Stimulated activated naive B cell treated with anti-CD40 and anti-IgM and Interleukin-4, amounts not matched to agents 10 μg/mL and 1 μg/mL and 100 μg/mL, for 72 hours (primary cell): ENCODE results near the gene PTGIS.

ENCODE experiments used
- ATAC-seq, 2 donors: fragments of 150-1000 bp; cut with Tn5 transposase; replicated peaks; 2 replicates each; pipeline ENCODE4 v1.10.0; 2021; ENCODE audit warnings: moderate library complexity in 1 of 2
- DNase-seq: peaks from one replicate; pipeline ENCODE4 v3.0.0; 2021
- H3K27ac Mint-ChIP-seq: one replicate; pipeline ENCODE4 v1.8.0; 2022; ENCODE audit warnings: mild to moderate bottlenecking, mixed read lengths
- H3K27me3 Mint-ChIP-seq, 2 donors: one replicate each; pipeline ENCODE4 v1.8.0; 2022; ENCODE audit warnings: mixed read lengths in 2 of 2
- H3K36me3 Mint-ChIP-seq, 2 donors: one replicate each; pipeline ENCODE4 v1.8.0; 2022; ENCODE audit warnings: mixed read lengths in 2 of 2, mild to moderate bottlenecking in 1 of 2
- H3K4me1 Mint-ChIP-seq, 2 donors: one replicate each; pipeline ENCODE4 v1.8.0; 2022; ENCODE audit warnings: mixed read lengths in 2 of 2, mild to moderate bottlenecking in 1 of 2
- H3K4me3 Mint-ChIP-seq, 2 donors: one replicate each; pipeline ENCODE4 v1.8.0; 2022; ENCODE audit warnings: mild to moderate bottlenecking in 2 of 2, mixed read lengths in 2 of 2, moderate library complexity in 1 of 2
- H3K9me3 Mint-ChIP-seq, 2 donors: one replicate each; pipeline ENCODE4 v1.8.0; 2022; ENCODE audit warnings: mixed read lengths in 2 of 2, mild to moderate bottlenecking in 1 of 2

PTGIS gene

GRCh38 chr20:49543071-49543857 lies 24.7 kb downstream of the PTGIS start:
- peaks cover 3 to 5% of the 10 kb centered on the region in 2 donors for H3K9me3 Mint-ChIP-seq
- H3K4me3 Mint-ChIP-seq: no peak overlapping the region
- peaks cover 0 to 4% of the 10 kb centered on the region in 2 donors for H3K36me3 Mint-ChIP-seq
- H3K27ac Mint-ChIP-seq: no peak overlapping the region
- ATAC-seq (no peak), DNase-seq (no peak)
- H3K27me3 Mint-ChIP-seq: peaks cover 24% of the 10 kb centered on the region in 2 donors
- peaks cover 0 to 2% of the 10 kb centered on the region in 2 donors for H3K4me1 Mint-ChIP-seq

- Mint-ChIP-seq H3K9me3 (peaks cover 3 to 5% of the 10 kb centered on the region in 2 donors), H3K4me1 (peaks cover 0 to 2% of the 10 kb centered on the region in 2 donors), H3K4me3 (no peak overlapping the region), H3K27ac (no peak overlapping the region), H3K36me3 (peaks cover 0 to 4% of the 10 kb centered on the region in 2 donors), H3K27me3 (peaks cover 27 to 28% of the 10 kb centered on the region in 2 donors)
- no peak for ATAC-seq
- no peak for DNase-seq
Observed at GRCh38 chr20:49542514-49542991, 25.4 kb downstream of the PTGIS start.

GRCh38 chr20:49541733-49542513 lies 26.0 kb downstream of the PTGIS start:
- Mint-ChIP-seq H3K9me3 (peaks cover 3 to 5% of the 10 kb centered on the region in 2 donors), H3K36me3 (peaks cover 0 to 4% of the 10 kb centered on the region in 2 donors), H3K27me3 (peaks cover 33 to 34% of the 10 kb centered on the region in 2 donors), H3K4me1 (peaks cover 0 to 2% of the 10 kb centered on the region in 2 donors), H3K27ac (no peak overlapping the region), H3K4me3 (no peak overlapping the region)
- ATAC-seq (peak; percentile 66 to 70), DNase-seq (peak; percentile 19)

GRCh38 chr20:49540687-49541435 lies 27.1 kb downstream of the PTGIS start:
- Mint-ChIP-seq H3K27ac (no peak overlapping the region), H3K9me3 (peaks cover 3 to 5% of the 10 kb centered on the region in 2 donors), H3K4me3 (no peak overlapping the region), H3K27me3 (peaks cover 38 to 40% of the 10 kb centered on the region in 2 donors), H3K4me1 (peaks cover 0 to 2% of the 10 kb centered on the region in 2 donors), H3K36me3 (peaks cover 0 to 4% of the 10 kb centered on the region in 2 donors)
- ATAC-seq: no peak
- no peak for DNase-seq

- no peak overlapping the region for H3K4me3 Mint-ChIP-seq
- H3K36me3 Mint-ChIP-seq: peaks cover 0 to 1% of the 10 kb centered on the region in 2 donors
- H3K4me1 Mint-ChIP-seq: peaks cover 3 to 5% of the 10 kb centered on the region in 2 donors
- DNase-seq: no peak
- H3K9me3 Mint-ChIP-seq: peaks cover 1% of the 10 kb centered on the region in 2 donors
- peaks cover 34 to 40% of the 10 kb centered on the region in 2 donors for H3K27me3 Mint-ChIP-seq
- no peak for ATAC-seq
- no peak overlapping the region for H3K27ac Mint-ChIP-seq
Observed at GRCh38 chr20:49540232-49540620, 27.7 kb downstream of the PTGIS start.

- Mint-ChIP-seq H3K36me3 (no peaks in the 10 kb centered on the region), H3K27me3 (peaks cover 33 to 40% of the 10 kb centered on the region in 2 donors), H3K4me3 (no peak overlapping the region), H3K4me1 (peaks cover 7 to 10% of the 10 kb centered on the region in 2 donors), H3K27ac (no peak overlapping the region), H3K9me3 (no peaks in the 10 kb centered on the region)
- DNase-seq (no peak), ATAC-seq (no peak)
Observed at GRCh38 chr20:49539481-49540231, 28.3 kb downstream of the PTGIS start.

- Mint-ChIP-seq H3K36me3 (no peaks in the 10 kb centered on the region), H3K27me3 (peaks cover 33 to 40% of the 10 kb centered on the region in 2 donors)
Observed at GRCh38 chr20:49538950-49539349, 29.0 kb downstream of the PTGIS start.

GRCh38 chr20:49534255-49534712 lies 33.7 kb downstream of the PTGIS start:
- DNase-seq (peak; percentile 36), ATAC-seq (peak; percentile 59 to 60)
- peaks cover 6 to 16% of the 10 kb centered on the region in 2 donors for H3K4me1 Mint-ChIP-seq
- H3K36me3 Mint-ChIP-seq: no peaks in the 10 kb centered on the region
- peak overlapping the region; percentile 6 for H3K27ac Mint-ChIP-seq
- peaks cover 14 to 16% of the 10 kb centered on the region in 2 donors for H3K27me3 Mint-ChIP-seq
- H3K4me3 Mint-ChIP-seq: no peak overlapping the region
- H3K9me3 Mint-ChIP-seq: no peaks in the 10 kb centered on the region

More at GRCh38 chr20:49538950-49539349, 29.0 kb downstream of the PTGIS start:
- no peak overlapping the region for H3K27ac Mint-ChIP-seq
- peaks cover 9 to 16% of the 10 kb centered on the region in 2 donors for H3K4me1 Mint-ChIP-seq
- ATAC-seq: no peak
- no peaks in the 10 kb centered on the region for H3K9me3 Mint-ChIP-seq
- H3K4me3 Mint-ChIP-seq: no peak overlapping the region
- DNase-seq: no peak

GRCh38 chr20:49532285-49532946 lies 35.5 kb downstream of the PTGIS start:
- Mint-ChIP-seq H3K27ac (no peak overlapping the region), H3K36me3 (no peaks in the 10 kb centered on the region), H3K9me3 (no peaks in the 10 kb centered on the region), H3K27me3 (peaks cover 13 to 14% of the 10 kb centered on the region in 2 donors), H3K4me1 (peaks cover 6 to 16% of the 10 kb centered on the region in 2 donors), H3K4me3 (no peak overlapping the region)
- ATAC-seq: no peak
- no peak for DNase-seq

GRCh38 chr20:49529470-49529869 lies 38.5 kb downstream of the PTGIS start:
- H3K9me3 Mint-ChIP-seq: peaks cover 0 to 3% of the 10 kb centered on the region in 2 donors
- H3K27me3 Mint-ChIP-seq: peaks cover 13 to 14% of the 10 kb centered on the region in 2 donors
- ATAC-seq: no peak
- H3K4me1 Mint-ChIP-seq: peaks cover 2 to 4% of the 10 kb centered on the region in 2 donors
- no peak overlapping the region for H3K27ac Mint-ChIP-seq
- DNase-seq: no peak
- H3K36me3 Mint-ChIP-seq: no peaks in the 10 kb centered on the region
- H3K4me3 Mint-ChIP-seq: no peak overlapping the region

- no peak for DNase-seq
- Mint-ChIP-seq H3K9me3 (peaks cover 10 to 14% of the 10 kb centered on the region in 2 donors), H3K4me3 (no peak overlapping the region), H3K36me3 (peaks cover 2 to 6% of the 10 kb centered on the region in 2 donors), H3K4me1 (no peaks in the 10 kb centered on the region), H3K27ac (no peak overlapping the region), H3K27me3 (peaks cover 27 to 36% of the 10 kb centered on the region in 2 donors)
- no peak for ATAC-seq
Observed at GRCh38 chr20:49526568-49526967, 41.4 kb downstream of the PTGIS start.

GRCh38 chr20:49526056-49526455 lies 41.9 kb downstream of the PTGIS start:
- DNase-seq: no peak
- Mint-ChIP-seq H3K36me3 (peaks cover 2 to 6% of the 10 kb centered on the region in 2 donors), H3K27me3 (peaks cover 28 to 41% of the 10 kb centered on the region in 2 donors), H3K4me3 (no peak overlapping the region), H3K9me3 (peaks cover 10 to 14% of the 10 kb centered on the region in 2 donors), H3K27ac (no peak overlapping the region), H3K4me1 (no peaks in the 10 kb centered on the region)
- no peak for ATAC-seq
